ENCODE measurements around the gene WBP1. TPM values are rescaled to one million over a fixed set of nuclear protein-coding genes. Genes with fewer than 3 reads are reported as not detected.

The WBP1 gene
- total RNA-seq, 2 donors from 2014 or later = 27.4 to 47.1 TPM

- no peak overlapping the region for H3K4me3 ChIP-seq
- H3K9me3 ChIP-seq = no peaks in the 10 kb centered on the region
- peaks cover 6% of the 10 kb centered on the region for H3K27me3 ChIP-seq (replicated peaks; ENCODE audit: insufficient read depth)
- TF ChIP-seq, protein P1, sequence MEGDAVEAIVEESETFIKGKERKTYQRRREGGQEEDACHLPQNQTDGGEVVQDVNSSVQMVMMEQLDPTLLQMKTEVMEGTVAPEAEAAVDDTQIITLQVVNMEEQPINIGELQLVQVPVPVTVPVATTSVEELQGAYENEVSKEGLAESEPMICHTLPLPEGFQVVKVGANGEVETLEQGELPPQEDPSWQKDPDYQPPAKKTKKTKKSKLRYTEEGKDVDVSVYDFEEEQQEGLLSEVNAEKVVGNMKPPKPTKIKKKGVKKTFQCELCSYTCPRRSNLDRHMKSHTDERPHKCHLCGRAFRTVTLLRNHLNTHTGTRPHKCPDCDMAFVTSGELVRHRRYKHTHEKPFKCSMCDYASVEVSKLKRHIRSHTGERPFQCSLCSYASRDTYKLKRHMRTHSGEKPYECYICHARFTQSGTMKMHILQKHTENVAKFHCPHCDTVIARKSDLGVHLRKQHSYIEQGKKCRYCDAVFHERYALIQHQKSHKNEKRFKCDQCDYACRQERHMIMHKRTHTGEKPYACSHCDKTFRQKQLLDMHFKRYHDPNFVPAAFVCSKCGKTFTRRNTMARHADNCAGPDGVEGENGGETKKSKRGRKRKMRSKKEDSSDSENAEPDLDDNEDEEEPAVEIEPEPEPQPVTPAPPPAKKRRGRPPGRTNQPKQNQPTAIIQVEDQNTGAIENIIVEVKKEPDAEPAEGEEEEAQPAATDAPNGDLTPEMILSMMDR (IDR thresholded peaks at IDR 0.05) = no peak
- peaks cover 34% of the 10 kb centered on the region for H3K36me3 ChIP-seq
- ATAC-seq (ENCODE audit: insufficient number of reproducible peaks, low FRiP score, low read depth) (no peak), DNase-seq (ENCODE audit: low spot score) (no peak)
- peaks cover 16 to 28% of the 10 kb centered on the region in 2 donors for H3K4me1 ChIP-seq (ENCODE audit: control insufficient read depth in 1 of 2, low read depth in 2 of 2)
- H3K27ac ChIP-seq = no peak overlapping the region
Measured at GRCh38 chr2:74495440-74495839, 37.2 kb downstream of the WBP1 start.

DNA sequence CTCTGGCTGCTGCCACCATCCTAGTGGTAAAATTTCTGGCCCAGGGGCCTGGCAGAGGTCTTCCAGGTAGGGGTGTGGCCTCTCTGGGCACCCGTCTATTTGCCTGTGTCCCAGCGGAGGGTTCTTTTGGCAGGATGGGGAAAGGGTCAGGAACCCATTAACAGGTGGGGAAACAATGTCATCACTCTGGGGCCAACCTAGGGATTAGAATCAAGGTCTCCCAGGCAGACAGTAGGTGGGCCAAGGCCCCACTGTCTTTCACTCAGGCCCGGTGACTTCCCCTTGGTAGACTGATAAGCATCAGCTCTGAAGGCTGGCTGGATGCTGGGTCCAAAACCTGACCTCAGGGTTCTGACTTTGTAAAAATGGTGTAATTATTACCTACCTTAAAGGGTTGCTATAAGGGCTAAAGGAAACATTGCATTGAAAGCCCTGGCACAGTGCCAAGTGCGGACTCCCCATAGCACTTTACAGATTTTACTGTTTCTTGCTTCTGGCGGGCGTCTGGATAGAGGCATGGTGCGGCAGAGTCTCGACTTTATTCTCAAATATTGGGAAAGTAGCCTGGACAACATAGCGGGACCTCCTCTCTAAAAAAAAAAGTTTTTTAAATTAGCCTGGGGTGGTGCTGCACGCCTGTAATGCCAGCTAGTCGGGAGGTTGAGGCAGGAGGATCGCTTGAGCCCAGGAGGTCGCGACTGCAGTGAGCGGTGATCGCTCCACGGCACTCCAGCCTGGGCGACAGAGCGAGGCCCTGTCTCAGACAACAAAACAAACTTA lies 38.9 kb downstream of the WBP1 start:
- H3K27me3 ChIP-seq (replicated peaks; ENCODE audit: insufficient read depth) = peaks cover 6% of the 10 kb centered on the region
- H3K4me1 ChIP-seq (ENCODE audit: control insufficient read depth in 1 of 2, low read depth in 2 of 2) = peaks cover 16 to 28% of the 10 kb centered on the region in 2 donors
- DNase-seq (ENCODE audit: low spot score) (no peak), ATAC-seq (ENCODE audit: insufficient number of reproducible peaks, low FRiP score, low read depth) (no peak)
- peak overlapping the region; percentile 65 for H3K4me3 ChIP-seq
- H3K36me3 ChIP-seq = peaks cover 16% of the 10 kb centered on the region
- TF ChIP-seq, protein P1 (IDR thresholded peaks at IDR 0.05) = no peak
- H3K9me3 ChIP-seq = no peaks in the 10 kb centered on the region
- H3K27ac ChIP-seq = no peak overlapping the region

DNA sequence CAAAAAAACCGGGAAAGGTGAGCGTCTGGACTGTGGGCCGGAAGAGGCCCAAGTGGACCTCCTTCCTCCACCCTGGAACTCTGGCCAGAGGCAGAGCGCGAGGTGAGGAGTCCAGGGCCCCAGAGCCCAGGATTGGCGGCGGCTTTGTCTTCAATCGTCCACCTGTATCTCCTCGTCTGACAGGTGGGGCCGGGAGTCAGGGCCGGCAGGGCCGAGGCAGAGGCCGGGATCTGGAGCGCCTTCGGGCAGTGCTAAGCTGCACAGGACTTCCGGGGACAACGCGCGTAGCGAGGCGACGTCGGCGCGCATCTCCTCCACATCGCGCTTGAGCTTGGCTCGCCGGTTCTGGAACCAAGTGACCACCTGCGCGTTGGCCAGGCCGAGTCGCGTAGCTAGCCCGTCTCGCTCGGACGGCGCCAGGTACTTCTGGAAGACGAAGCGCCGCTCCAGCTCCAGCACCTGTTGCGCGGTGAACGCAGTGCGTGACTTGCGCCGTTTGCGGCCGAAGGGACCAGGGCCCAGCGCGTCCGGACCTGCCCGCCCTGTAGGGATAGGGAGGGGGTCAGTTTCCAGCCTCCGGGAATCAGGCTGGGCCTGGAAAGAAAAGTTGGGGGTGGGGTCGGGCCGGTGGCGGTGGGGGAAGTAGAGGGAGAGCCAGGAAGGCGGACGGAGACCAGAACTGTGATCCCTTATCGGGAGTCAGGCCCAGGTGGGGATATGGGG lies 39.7 kb downstream of the WBP1 start:
- Histone ChIP-seq H3K27me3 (replicated peaks; ENCODE audit: insufficient read depth) (peaks cover 6% of the 10 kb centered on the region), H3K9me3 (no peaks in the 10 kb centered on the region), H3K4me3 (peak overlapping the region; percentile 65), H3K4me1 (ENCODE audit: control insufficient read depth in 1 of 2, low read depth in 2 of 2) (peaks cover 16 to 33% of the 10 kb centered on the region in 2 donors), H3K36me3 (peaks cover 9% of the 10 kb centered on the region), H3K27ac (peak overlapping the region in 1 of 2 donors; percentile 37)
- TF ChIP-seq, protein P1 (IDR thresholded peaks at IDR 0.05) = no peak
- DNase-seq (ENCODE audit: low spot score) = no peak
- ATAC-seq (ENCODE audit: insufficient number of reproducible peaks, low FRiP score, low read depth) = no peak

GRCh38 chr2:74498500-74499266 lies 40.4 kb downstream of the WBP1 start:
- H3K9me3 ChIP-seq = no peaks in the 10 kb centered on the region
- no peak for DNase-seq (ENCODE audit: low spot score)
- ATAC-seq (ENCODE audit: insufficient number of reproducible peaks, low FRiP score, low read depth) = no peak
- H3K4me3 ChIP-seq = peak overlapping the region; percentile 65
- TF ChIP-seq, protein P1 (IDR thresholded peaks at IDR 0.05) = no peak
- H3K4me1 ChIP-seq (ENCODE audit: control insufficient read depth in 1 of 2, low read depth in 2 of 2) = peaks cover 16 to 41% of the 10 kb centered on the region in 2 donors
- H3K36me3 ChIP-seq = peaks cover 1% of the 10 kb centered on the region
- H3K27me3 ChIP-seq (replicated peaks; ENCODE audit: insufficient read depth) = peaks cover 6% of the 10 kb centered on the region
- peak overlapping the region in 1 of 2 donors; percentile 37 for H3K27ac ChIP-seq
